Stomach (tissue), 4 donors: ENCODE measurements around the gene HS6ST3.

Experiments
- POLR2A ChIP-seq, 4 donors: fragments of 450-650 bp; IDR thresholded peaks; one replicate each; pipeline ENCODE4 v1.6.1; 2016; ENCODE audit warnings: antibody characterized with exemption in 4 of 4, control low read depth in 2 of 4, mild to moderate bottlenecking in 1 of 4, moderate library complexity in 1 of 4
- POLR2AphosphoS5 ChIP-seq, 3 donors: sonication (generic); formaldehyde crosslinking; IDR thresholded peaks; one replicate each; pipeline ENCODE4 v1.6.1; 2016; ENCODE audit warnings: antibody characterized with exemption in 3 of 3

DNA sequence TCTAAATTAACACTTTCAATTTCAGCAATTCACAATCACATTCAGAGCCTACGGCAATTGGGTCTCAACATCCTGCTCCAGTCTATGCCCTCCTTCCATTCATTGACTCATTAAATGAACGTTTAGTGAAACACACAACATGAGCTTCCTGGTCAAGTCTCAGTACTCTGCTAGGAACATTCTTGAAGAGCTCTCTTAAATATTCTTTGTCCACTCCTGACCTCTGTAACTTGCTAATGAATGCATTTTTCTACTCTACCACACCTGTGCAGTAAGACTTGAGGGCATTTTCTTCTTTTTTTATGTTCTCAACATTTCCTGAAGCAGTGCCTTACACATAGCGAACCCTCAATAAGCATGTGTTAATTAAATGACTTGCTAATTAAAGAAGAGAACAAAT, 735.7 kb downstream of the HS6ST3 start:
- TF ChIP-seq POLR2AphosphoS5 (IDR thresholded peaks at IDR 0.05), result no peak
- no peak for TF ChIP-seq POLR2A (IDR thresholded peaks at IDR 0.05)
